Activated gamma-delta T cell (primary cell): ENCODE results near the gene KLHL9.

Experiments
- DNase-seq: peaks from one replicate; lab custom pipeline; 2025; lab: John Stamatoyannopoulos, UW

Gene KLHL9

DNA sequence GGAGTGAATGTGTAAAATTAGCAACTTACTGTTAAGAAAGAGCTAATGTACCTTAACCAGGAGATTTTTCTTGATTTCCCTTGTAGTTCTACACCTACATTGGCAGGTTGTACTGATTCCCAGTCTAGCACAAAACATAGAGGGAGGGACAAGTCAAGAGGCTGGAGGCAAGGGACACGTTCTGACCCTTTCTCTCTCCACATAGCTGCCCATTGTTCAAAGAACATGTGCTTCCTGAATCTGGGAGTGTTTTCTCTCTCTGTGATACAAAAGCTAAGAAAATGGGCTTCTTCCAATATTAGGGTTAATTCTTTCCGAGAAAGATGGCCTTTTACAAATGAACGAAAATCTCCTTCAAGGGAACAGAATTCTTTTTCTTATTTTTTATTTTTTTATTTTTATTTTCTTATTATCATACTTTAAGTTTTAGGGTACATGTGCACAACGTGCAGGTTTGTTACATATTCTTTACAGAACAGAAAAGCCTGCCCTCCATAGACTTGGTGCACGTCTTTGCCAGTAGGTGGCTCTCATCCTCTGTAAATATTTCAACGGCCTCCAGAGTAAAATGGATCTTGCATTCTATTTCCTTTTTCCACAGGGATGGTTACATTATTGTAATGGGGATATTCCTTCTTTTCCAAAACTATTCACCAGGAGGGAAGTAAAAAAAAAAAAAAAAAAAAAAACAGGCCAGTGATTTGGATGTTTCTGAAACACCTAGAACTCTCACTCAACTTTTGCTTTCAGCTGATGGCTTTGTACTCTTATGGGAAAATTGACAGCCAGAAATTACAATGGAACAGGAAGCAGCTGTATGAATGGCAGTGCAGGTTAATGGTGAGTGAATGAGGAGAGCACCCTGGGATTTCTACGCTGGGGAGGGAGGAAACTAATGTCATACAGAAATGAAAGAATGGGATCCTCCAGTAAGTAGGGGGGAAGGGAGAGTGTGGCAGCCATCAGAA is 17.0 kb downstream of the KLHL9 start:
- DNase-seq, result no peak

DNA sequence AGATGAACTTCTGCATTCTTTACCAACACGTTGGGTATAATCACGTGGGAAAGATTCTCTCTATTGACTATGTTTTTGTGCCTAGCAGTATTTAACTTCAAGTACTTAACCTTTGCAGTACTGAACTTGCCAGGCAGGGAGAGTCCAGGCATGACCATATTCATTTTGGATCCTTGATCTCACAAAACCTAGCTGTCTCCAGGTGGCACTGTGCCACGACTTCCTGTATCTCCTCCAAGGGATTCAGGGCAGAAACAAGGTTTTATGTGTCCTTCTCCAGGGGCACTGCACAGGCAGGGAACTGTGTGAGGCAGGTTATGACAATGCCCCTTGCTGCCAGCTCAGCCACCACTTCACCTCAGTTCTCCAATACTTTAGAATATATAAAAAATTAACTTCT is 18.3 kb downstream of the KLHL9 start:
- no peak for DNase-seq

DNA sequence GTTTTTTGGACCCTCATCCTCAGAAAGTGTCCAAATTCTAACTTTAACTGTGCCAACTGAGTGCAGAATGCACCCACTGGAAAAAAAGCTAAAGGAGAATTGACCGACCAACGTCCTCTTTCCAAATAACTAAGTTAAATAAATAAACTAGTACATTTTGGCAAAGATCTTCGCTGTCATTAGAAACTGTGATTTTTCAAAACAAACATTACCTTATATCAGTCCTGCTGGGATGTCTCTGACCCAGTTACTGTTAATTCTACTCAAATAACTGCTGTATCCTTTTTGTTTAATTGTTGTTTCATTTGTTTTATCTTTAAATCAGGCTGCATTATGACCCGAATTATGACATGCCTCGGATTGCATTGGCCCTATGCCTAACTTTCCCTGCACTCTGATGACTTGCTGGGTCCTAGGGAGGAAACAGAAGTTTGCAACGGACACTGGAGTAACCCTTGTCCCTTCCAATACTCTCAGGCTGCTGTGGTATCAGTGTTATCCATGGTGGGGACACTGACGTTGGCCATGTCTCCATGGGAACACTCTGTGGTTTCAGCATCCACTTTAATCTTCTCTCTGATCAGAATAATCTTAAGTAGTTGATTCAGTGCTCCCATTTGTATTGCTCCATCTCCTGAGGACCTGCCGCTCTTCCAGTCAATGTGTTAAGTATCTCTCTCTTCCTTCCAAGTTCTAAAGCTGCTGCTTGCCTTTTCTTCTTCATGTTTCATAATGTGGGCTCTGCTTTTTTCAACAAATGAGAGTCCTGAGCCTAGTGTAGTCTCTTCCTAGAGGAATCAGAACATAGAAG is 19.0 kb downstream of the KLHL9 start:
- no peak for DNase-seq

DNA sequence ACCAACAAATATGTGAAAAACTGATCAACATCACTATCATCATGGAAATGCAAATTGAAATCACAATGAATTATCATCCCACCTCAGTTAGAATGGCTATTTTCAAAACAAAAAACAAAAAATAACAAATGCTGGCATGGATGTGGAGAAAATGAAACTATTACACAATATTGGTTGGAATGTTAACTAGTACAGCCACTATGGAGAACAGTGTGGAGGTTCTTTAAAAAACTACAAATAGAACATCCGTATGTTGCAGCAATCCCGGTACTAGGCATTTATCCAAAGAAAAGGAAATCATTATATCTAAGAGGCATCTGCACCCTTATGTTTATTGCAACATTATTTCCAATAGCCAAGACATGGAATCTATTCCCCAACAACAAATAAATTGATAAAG is 21.1 kb downstream of the KLHL9 start:
- no peak for DNase-seq

DNA sequence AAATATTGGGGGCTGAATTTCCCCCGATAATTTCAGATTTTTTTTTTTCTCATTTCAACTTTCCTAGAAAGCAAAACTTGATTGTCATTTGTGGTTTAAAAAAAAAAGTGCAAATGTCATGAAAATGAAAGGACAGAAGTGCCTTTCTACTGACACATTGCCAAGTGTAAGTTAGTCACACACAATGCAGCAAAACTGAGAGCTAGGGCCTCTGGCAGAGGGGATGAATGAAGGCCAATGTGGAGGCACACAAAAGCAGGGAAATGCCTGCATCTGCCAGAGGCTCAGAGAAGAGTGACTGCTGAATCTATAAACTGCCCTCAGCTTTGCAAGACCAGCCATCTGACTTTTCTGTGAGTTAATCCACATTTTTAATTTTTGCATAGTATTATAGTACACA is 23.3 kb downstream of the KLHL9 start:
- no peak for DNase-seq

DNA sequence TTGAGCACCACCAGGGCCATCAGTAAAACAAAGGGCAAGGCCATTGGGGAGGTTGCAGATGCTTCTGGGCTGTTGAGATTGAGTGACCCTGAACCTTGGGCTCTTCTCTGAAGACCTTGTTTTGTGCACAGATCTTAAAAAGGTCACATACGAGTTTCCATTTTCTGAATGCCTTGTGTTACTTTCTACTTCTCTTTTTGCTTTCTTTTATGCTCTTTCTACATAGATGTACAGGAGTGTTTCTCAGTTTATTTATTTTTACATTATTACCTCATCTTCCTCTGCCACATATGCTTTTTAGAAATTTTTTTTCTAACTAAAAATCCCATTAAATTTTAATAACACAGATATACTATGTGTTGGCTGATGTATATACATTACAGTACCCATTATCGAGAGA is 30.0 kb downstream of the KLHL9 start, which contains the start of gene IFNA5:
IFNA5 (minus strand) TSS at position 101 of the 400 bp plus-strand sequence; CDS start at position 44, 57 bp downstream.
- no peak for DNase-seq

DNA sequence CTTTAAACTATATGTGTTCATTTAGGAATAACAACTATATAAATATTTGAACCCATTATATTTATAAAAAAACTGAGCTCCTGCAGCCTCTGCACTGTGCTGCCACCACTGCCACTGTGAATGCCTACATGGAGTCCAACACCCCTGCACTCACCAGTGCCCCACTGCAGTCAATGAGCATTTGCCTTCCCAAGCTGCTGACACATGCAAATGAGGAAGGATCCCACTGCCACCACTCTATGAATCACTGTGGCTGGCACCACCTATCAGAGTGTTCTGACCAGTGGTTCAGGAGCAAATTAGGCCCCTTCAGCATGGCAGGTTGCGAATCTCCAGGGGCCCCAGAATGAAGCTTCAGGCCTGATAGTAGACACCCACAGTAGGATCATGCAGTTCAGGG is 39.2 kb downstream of the KLHL9 start:
- no peak for DNase-seq

DNA sequence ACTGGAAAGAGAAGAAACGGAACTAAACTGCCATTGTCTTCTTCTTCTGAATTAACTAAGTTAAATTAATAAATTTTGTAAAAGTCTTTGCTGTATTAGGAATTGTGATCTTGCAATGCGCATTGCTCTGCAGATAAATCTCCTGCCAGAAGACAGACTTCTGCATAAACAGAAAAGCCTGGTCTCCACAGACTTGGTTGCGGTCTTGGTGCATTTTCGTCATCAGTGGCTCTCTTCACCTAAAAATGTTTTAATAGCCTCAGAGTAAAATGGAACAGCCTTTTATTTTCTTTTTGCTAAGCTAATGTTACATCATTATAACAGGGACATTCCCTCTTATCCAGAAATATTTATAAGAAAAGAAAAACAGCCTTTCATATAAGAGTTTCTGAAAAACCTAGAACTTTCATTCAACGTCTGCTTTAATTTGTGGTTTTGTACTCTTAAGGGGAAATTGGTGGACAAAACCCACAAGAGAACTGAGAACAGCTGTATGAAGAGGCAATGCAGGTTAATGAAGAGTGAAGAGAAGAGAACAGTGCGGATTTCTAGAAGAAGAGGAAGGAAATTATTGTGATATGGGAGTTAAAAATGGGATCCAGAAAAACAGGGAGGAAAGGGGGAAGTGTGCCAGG is 40.2 kb downstream of the KLHL9 start:
- no peak for DNase-seq

DNA sequence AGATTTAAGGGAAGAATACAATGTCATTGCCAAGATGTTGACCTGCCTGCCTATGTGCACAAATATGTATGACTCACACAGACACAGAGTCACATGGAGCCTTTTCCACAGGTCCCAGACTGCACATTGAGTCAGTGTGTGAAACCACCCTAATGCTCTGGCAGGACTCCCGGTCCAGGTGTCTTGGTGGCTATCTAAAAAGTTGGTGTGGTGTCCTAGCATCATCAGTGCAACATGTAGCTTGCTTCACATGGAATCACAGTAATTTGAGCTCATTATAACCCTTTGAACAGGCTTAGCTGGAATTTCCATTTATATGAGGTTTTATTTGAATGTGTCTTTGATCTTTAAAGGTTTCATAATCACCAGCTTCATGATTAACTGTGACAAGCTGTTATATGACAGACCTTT is 40.8 kb downstream of the KLHL9 start:
- no peak for DNase-seq

DNA sequence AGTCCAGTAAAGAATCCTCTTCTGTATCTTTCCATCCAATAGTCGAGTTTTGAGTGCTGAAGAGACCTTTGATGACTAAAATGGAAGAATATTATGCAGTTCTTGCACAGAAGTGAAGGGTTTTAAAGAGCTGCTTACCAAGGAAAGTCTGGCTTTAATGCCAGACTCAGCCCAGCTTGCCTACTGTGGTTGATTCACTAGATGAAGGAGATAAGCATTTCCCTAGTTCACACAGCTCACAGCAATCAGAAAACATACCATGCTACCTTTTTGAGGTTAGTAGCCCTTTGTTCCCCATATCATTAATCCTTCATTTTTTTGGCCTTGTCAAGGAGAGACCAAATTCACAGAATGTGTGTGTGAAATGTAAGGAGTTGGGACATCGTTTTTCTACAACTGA is 45.4 kb downstream of the KLHL9 start:
- DNase-seq, result no peak

DNA sequence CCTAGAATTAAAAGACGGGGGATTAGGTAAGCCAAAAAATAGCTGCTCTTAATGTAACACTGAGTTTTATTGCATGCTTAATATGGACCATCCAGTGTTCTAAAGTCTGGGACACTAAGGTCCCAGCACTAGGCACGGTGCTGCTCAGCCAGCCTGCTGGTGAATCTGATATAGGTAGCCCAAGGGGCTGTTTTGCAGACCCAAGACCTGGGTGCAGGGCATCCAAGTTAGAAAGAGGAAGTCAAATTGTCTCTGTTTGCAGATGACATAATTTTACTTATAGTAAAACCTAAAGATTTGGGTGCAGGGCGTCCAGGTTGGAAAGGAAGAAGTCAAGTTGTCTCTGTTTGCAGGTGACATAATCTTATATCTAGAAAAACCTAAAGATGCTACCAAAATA is 47.9 kb downstream of the KLHL9 start:
- no peak for DNase-seq

DNA sequence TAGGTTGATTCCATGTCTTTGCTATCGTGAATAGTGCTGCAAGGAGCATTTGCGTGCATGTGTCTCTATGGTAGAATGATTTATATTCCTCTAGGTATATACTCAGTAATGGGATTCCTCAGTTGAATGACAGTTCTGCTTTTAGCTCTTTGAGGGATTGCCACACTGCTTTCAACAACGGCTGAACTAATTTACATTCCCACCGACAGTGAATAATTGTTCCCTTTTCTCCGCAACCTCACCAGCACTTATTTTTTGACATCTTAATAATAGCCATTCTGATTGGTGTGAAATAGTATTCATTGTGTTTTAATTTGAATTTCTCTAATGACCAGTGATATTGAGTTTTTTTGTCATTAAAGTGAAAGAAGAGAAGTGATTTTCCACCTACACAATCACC is 48.5 kb downstream of the KLHL9 start:
- DNase-seq, result no peak

DNA sequence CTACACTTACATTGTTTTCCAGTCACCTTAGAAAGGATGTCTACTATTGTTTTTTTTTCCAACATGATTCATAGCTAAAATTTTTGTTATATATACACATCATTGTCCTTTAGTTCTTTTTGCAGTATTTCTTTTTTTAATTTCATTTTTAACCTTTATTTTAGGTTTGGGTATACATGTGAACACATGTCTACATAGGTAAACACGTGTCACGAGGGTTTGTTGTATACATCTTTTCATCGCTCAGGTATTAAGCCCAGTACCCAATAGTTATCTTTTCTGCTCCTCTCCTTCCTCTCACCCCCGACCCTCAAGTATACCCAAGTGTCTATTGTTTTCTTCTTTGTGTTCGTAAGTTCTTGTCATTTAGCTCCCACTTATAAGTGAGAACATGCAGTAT is 49.1 kb downstream of the KLHL9 start:
- no peak for DNase-seq

DNA sequence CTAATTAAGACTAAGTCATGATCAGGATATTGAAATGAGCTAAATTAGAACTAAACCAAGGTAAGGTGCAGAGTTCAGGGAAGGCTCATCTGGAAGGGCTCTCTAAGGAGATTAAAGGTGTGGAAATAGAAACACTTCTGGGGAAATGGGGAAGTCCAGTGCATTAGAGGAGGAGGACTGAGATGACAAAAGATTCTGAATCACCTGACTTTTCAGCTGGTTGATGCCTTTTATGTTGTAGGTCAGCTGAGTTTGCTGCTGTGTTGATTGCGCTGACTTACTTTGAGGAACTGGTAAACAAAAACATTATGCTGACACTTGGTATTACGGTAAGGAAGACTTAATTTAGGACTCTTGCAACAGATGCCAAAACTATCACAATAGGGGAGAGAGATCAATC is 53.9 kb downstream of the KLHL9 start:
- no peak for DNase-seq
